CMK (cell line): ENCODE results near the gene ATP6V1C2.

ENCODE experiments used
- DNase-seq: peaks from one replicate; pipeline ENCODE4 v3.0.0-alpha.2; 2010; ENCODE audit warnings: low read depth

Gene ATP6V1C2, protein sequence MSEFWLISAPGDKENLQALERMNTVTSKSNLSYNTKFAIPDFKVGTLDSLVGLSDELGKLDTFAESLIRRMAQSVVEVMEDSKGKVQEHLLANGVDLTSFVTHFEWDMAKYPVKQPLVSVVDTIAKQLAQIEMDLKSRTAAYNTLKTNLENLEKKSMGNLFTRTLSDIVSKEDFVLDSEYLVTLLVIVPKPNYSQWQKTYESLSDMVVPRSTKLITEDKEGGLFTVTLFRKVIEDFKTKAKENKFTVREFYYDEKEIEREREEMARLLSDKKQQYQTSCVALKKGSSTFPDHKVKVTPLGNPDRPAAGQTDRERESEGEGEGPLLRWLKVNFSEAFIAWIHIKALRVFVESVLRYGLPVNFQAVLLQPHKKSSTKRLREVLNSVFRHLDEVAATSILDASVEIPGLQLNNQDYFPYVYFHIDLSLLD

DNA sequence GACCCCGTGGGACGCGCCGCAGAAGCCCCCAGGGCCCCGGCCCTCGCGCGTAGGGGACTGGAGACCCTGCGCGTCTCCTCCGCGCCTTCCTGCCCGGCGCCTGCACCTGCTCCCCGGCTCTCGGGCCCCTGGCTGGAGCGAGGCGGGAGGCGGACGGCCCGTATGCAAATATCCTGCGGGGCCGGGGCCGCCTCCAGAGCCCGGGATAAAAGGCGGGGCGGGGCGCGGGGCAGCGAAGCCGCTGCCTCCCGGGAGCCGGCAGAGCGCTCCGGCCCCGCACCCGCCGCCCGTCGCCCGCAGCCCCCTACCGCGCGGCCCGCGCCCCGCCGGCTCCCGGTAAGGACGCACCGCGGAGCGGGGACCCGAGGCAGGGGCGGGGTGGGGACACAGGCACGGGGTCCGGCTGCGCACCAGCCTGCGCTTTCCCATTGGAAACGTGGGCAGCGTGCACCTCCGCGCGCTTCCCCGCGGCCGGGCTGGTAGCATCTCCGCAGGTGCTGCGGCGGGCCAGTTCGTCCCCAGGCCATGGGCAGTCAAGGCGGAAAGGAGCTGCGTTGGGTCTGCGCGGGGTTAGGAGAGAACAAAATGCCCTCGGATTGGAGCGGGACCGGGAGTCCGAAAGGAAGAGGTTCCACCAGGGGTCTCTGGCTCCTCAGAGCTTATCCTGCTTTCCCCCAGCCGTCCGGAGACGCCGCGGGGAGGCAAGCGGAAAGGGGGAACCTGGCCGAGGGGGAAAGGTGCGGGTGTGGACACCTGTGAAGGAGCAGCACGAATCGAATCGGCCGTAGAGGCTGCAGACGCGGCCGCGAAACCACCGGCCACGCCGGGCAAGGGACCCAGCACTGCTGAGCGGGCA, at the start of gene ATP6V1C2:
Gene ATP6V1C2, plus strand, starts transcription at position 235 of the 856 bp plus-strand sequence. CDS start 1,220 bp downstream, outside the sequence.
- DNase-seq, result no peak

DNA sequence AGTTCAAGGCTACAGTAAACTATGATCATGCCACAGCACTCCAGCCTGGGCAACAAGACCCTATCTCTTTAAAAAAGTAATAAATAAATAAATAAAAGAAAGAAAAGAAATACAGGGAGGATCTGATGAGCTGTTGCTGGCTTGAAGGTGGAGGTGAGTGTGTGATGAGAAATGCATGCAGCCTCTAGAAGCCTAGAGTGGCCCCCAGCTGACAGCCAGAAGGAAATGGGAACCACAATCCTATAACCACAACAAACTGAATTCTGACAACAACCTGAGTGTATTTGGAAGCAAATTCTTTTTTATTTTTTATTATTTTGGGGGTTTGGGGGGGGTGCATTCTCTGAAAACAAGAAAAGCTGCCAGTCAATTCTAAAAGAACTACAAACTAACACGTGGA, 46.3 kb upstream of the ATP6V1C2 start:
- DNase-seq, result no peak

DNA sequence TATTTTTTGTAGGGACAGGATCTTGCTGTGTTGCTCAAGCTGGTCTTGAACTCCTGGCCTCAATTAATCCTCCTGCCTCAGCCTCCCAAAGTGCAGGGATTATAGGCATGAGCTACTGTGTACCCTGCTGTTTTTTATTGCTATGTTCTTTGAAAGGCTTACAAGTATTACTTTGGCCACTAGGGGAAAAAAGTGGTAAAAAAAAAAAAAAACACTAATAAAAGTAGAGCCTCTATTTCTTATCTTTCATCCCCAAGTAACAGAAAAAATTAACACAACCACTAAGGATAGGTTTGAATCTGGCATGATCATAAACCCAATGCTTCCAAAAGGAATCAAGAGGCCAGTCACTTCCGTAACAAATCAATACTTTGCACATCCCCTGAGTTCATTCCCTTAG, 43.2 kb upstream of the ATP6V1C2 start:
- no peak for DNase-seq

DNA sequence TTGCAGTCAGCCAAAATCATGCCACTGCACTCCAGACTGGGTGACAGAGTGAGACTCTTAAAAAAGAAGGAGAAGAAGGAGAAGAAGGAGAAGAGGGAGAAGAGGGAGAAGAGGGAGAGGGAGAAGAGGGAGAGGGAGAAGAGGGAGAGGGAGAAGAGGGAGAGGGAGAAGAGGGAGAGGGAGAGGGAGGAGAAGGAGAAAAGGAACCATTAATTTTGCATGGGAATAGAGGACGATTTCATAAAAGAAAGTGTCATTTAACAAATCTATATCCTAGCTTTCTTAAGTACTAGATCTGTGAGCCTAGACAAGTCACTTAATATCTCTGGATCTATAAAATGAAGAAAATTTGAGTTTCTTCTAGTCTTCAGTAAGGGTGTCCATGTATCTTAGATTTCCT, 41.2 kb upstream of the ATP6V1C2 start:
- DNase-seq, result no peak

DNA sequence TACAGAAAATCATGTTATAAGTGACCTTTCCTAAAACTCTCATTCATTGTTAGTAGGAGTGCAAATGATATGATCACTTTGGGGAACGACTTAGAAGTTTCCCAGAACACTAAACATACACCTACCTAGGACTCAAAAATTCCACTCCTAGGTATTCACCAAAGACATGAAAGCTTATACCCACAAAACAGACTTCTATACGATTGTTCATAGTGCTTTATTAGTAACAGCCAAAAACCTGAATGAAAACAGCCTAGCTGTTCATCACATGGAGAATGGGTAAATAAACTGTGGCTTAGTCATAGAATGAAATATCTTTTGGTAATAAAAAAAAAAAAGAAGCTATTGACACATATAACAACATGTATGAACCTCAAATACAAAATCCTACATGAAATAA, 40.5 kb upstream of the ATP6V1C2 start:
- DNase-seq, result no peak

DNA sequence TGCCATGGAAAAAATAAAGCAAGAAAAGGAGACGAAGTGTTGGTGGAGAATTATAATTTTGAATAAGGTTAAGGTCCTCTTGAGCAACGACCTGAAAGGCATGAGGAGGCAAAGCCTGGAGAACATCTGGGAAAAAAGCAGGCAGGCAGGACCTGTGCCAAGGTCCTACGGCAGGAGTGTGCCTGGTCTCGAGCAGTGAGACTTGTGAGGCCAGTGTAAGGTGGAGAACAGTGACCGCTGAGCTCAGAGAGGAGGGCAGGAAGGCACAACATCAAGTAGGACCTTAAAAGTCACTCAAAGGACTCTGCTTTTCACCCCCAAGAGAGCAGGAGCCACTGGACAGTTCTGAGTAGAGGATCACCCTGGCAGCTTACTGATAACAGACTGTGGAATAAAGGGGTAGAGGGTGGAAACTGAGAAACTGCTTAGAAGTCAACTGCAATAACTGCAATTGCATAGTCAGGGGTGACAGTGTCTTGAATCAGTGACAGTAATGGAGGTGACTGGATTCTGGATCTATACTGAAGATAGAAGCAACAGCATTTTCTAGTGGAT, 35.2 kb upstream of the ATP6V1C2 start:
- DNase-seq, result no peak

DNA sequence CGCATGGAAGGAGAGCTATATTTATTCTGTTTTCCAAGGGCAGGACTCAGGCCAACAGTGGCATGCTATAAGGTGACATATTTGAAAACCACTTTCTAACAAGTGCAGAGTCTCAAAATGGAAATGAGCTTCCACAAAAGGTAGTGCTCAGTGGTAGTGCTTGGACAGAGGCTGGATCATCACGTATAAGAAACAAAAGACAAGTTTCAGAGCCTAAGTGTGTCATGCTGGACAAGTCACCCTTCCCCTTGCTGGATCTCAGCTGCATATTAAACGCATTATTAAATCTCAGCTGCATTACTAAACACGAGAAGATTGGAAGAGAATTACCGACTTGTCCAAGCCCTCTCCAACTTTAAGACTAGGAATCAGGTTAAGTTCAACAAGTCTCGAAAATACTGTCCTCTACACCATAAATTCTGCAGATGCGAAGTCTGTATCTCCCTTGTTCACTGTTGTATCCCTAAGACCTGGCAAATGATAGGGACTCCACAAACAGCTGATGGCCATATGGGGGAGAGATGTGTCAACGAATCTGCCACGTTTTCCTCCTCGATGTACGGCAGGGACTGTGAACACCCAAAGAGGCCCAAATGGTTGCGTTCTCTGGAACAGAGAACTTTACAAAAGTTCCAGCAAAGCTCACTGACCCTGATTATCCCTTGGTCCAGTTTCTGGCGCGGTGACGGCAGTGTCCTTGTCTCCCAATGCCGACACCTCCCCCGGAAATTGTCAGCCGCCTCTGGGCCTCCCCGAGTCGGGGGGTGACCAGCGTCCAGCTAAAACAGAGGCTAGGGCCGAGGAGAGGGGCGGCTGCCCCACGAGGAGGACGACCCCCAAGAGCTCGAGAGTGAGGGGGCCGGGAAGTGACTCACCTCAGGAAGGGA, 32.3 kb upstream of the ATP6V1C2 start:
- peak; percentile 15 for DNase-seq

DNA sequence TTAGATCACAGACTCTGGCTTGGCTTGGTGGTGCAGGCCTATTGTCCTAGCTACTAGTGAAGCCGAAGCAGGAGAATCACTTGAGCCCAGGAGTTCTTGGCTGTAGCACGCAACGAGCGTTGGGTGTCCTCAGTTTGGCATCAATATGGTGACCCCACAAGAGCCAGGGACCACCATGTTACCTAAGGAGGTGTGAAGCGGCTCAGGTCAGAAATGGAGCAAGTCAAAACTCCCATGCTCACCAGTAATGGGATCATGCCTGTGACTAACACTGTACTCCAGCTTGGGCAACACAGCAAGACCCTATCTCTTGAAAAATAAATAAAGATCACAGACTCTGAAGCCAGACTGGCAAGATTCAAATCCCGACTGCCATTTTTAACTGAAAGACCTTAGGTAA, 29.9 kb upstream of the ATP6V1C2 start:
- DNase-seq, result no peak

DNA sequence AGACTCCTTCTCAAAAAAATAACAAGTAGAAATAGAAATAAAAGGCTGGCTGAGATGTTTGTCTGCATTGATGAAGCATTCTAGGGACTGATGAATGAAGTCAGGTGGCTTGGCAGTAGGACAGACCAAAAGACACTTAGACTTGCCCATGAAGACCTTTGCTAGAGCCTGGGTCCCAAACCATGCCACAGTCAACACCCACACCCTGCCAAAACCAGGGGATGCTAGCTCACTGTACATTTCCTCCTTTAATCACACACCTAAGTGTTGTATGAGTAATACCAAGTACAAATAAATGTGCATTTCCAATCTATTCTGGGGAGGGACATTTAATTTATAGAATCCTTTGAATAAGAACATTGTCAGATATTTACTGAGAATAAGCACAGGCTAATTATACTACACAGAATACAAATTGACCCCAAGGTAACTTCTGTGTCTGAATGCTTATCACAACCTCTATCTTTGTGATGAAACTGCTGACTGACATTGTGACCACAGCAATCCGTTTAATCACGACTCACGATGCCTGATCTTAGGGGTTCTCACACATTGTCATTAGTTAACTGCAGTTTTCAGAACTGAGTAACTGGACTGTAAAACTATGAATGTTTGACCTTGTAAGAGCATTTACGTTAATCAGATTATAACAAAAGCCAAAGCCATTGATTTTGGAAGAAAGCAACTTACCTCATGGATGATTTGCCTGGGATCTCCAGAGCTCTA, 21.2 kb upstream of the ATP6V1C2 start:
- no peak for DNase-seq

DNA sequence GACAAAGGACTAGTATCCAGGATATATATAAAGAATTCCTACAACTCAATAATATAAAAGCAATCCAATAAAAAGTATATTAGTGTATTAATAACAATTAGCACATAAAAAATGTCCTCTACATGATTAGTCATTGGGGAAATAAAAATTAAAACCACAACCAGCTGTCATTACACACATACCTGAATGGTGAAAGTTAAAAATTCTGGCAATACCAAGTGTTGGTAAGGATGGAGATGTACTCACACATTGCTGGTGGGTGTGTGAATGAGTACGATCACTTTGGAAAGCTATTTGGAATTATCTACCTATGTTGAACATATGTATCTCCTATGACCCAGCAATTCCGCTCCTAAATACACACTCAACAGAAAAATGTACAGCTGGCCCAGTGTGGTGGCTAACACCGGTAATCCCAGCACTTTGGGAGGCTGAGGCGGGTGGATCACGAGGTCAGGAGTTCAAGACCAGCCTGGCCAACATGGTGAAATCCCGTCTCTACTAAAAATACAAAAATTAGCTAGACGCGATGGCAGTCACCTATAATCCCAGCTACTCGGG, 17.3 kb upstream of the ATP6V1C2 start:
- no peak for DNase-seq

DNA sequence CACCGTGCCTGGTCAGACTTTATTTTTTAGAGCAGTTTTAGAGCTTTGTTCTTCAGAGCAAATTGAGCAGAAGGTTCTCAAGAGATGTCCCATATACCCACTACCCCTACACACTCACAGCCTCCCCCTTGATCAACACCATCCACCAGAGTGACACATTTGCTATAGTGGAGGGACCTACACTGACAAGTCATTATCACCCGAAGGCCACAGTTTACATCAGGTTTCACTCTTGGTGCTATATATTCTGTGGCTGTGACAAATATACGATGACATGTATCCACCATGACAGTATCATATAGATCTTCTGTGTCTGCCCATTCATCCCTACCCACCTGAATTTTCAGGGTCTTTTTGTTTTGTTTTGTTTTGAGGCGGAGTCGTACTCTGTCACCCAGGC, 15.4 kb upstream of the ATP6V1C2 start:
- DNase-seq, result no peak

DNA sequence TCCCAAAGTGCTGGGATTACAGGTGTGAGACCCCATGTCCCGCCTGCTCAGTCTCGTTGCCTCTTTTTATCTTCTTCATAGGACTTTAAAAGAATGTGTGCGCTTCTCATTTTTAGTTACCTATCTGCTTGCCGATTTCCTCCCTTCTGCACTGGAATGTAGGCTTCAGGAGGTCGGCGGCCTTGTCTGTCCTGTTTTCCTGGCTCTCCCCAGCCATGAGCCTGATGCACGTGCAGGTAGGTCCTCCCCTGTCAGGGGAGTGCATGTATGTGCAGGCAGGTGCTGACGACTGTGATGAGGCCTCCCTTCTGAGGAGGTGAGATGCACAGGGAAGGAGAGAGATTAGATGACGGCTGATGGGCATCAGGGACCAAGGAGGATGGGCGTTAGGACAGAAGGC, 13.6 kb upstream of the ATP6V1C2 start:
- DNase-seq, result no peak

DNA sequence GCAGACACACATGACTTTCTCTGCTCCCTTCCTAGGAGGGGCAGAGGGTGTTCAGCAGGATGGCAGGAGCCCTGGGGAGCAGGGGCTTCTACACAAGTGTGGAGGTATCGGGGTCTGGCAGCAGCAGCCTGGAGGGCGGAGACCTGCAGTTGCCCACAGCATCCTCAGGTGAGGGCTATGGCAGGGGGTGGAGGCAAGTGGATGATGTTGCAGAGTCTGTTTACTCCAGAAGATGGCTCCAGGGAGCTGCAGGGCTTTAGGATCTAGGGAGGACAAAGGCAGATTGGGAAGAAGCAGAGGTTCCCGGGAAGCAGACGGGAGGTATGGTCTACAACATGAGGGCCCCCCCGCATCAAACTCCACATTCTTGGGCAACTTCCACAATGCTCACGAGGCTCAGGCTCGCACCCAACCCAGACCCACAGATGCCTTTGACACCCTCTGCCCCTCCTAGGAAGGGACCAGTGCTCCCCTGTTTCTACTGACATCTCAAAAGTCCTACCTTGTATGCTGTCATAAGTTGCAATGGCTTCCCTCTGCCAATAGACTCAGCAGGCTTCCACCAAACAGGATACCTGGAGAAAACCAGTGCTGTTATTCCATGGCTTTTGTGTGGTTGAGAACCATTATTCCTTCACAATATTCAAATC, 12.0 kb upstream of the ATP6V1C2 start:
- DNase-seq, result no peak

DNA sequence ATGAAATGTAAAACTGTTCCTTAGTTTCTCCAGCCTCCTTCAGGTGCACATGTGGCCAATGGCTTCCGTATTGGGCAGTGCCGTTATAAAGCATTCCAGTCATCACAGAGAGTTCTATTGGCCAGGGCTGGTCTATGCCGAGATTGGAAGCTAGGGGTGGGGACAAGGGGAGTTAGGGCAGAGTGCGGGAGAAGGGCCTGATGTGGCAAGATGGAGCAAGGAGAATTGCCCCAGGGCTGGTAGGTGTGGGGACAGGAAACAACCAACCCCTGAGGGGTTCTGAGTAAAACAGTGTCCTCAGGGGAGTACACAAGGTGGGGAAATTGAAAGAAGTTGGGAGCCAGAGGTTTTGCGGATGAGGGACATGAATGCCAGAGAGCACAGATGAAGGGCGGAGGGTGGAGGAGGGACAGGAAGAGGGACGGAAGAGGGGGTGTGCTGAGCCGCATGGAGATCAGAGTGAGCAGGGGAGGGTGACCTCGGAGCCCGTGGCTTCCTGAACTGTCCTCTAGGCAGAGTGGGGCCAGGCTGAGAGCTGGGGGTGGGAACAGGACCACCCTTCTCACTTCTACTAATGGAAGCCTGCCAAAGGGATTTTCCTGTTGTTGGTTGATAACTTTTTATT, 9.1 kb upstream of the ATP6V1C2 start:
- no peak for DNase-seq

DNA sequence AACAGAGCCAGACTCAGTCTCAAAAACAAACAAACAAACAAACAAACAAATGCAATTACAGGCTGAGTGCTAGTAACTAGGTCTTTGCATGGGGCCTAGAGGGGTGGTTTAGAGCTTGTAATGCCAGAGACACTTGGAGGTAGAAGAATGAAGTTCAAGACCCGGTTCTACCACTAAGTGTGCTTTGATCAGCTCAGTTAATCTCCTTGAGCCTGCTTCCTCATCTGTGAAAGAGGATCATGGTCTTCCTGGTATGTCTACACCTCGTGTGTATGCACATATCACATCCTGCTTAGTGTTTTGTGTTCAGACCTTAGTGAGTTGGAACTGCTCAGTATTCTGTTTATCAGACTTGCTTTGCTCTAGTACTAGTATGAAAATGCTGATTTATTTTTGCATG, 4.8 kb upstream of the ATP6V1C2 start:
- DNase-seq, result peak; percentile 24

DNA sequence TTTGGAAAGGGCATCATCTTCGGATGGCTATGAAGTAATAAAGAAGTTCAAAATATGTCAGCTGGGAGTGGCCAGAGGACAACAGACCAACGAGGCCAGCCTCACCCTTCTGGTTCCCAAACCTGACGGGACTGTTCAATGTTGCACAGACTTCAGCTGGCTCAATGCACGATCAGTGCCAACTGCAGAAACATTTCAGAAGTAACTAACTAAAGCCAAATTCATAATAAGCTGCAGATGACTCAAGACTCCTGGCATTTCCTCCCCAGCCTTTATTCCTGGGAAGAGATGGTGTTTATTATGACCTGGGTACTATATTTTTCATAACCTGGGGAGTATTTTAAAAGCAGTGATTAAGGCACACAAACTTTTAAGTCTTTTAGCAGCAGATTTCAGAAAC, 3.8 kb upstream of the ATP6V1C2 start:
- no peak for DNase-seq

DNA sequence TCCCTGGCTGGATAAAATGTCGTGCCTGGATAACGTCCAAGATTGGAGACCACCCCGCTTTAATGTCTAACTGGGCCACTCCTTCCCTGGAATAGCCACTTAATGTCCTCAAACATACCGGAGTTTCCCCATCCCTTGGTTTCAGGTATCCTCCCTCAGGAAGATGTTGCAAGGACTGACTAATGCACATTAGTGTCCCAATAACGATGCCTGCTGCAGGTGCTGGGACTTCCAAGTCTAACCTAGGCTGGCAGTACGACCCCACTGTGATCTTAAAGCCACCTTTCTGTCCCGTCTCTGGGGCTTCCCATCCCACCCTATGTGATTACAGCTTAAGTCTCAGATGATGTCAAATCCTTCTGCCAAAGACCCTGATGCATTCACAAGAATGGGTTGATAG, 1.1 kb upstream of the ATP6V1C2 start:
- DNase-seq, result no peak

DNA sequence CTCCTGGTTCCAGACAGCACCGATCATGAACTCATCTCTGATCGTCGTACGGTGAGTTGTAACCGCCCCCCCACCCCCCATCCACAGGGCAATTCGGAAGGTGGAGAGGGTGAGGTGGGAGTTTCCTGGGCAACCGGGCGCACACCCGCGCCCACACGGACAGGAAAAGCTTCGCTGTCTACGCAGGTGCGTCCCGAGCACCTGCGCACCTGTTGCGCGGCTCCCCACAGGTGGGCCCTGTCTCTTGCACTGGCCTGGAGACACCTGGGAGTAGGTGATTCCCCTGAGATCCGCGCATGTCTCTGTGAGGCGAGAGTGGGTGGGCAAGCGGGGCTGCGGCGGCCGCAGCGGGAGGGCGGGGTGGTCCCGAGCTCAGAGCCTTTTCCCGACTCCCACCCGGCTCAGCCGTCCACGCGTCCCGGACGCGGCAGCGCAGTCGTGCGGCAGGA, 459 bp upstream of the ATP6V1C2 start:
- DNase-seq, result no peak

DNA sequence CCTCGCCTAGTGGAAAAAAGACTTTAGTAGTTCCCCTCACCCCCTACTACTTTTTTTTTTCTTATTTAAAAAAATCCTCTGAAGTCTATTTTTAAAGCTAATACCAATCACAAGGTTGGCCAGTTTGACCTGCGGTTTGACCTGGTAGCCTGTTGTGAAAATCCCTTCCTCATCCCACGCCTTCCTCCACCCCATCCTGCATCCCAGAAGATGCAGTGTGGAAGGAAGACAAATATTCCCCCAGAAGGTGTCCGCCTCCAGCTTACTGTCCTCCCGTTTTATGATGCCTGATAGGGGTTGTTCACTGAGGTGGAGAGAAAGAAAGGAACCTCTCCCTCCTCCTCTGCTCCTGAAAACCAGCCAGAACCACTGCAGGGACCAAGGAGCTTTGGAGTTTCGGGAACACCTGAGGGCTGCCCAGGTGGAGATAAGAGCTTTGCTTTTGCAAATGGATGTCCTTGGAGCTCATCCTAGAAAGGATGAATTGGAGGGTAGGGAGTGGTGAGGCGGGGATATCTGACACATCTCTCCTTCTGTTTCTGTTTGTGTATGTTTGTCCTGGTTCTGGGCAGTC, 909 bp downstream of the ATP6V1C2 start:
- DNase-seq, result no peak
